Osteoblast (primary cell): ENCODE measurements around the gene TBKBP1. TPM values are rescaled to one million over a fixed set of nuclear protein-coding genes. Genes with fewer than 3 reads are reported as not detected.
A peak's percentile ranks its signal among the peaks of the same experiment; 100 is the strongest.

ENCODE experiments used
- DNase-seq: peaks from one replicate; pipeline ENCODE4 v3.0.0; 2011; ENCODE audit warnings: low spot score, mixed read lengths; ENCODE audit not compliant: insufficient read length; ENCODE audit errors: missing footprints
- H2AFZ ChIP-seq: 2 replicates; pipeline ENCODE4 v1.6.0; 2011; ENCODE audit warnings: mild to moderate bottlenecking, low read length
- H3K27ac ChIP-seq: 2 replicates; pipeline ENCODE4 v1.5.1; 2011; ENCODE audit warnings: mild to moderate bottlenecking, low read depth, low read length, moderate library complexity
- H3K27me3 ChIP-seq: 2 replicates; pipeline ENCODE4 v1.6.0; 2012; ENCODE audit warnings: mild to moderate bottlenecking, control low read depth, inconsistent platforms, low read length, moderate library complexity; ENCODE audit not compliant: insufficient read depth
- H3K36me3 ChIP-seq: 2 replicates; pipeline ENCODE4 v1.5.1; 2011; ENCODE audit warnings: mild to moderate bottlenecking, low read length, control low read depth, moderate library complexity; ENCODE audit not compliant: insufficient read depth
- H3K4me1 ChIP-seq: 2 replicates; pipeline ENCODE4 v1.5.1; 2011; ENCODE audit warnings: mild to moderate bottlenecking, low read length, control low read depth, moderate library complexity; ENCODE audit not compliant: insufficient read depth
- H3K4me2 ChIP-seq: 2 replicates; pipeline ENCODE4 v1.6.0; 2011; ENCODE audit warnings: mild to moderate bottlenecking, low read length; ENCODE audit not compliant: insufficient read depth
- H3K4me3 ChIP-seq: fragments of 200-600 bp; sonication (generic); 3 replicates; pipeline ENCODE4 v1.5.1; 2012; ENCODE audit warnings: mild to moderate bottlenecking, low read length, inconsistent platforms; ENCODE audit not compliant: insufficient read depth
- H3K79me2 ChIP-seq: 2 replicates; pipeline ENCODE4 v1.6.0; 2012; ENCODE audit warnings: mild to moderate bottlenecking, low read length, control low read depth, inconsistent platforms; ENCODE audit not compliant: insufficient read depth
- H3K9me3 ChIP-seq: 2 replicates; pipeline ENCODE4 v1.5.1; 2011; ENCODE audit warnings: low read depth, low read length, control low read depth
- H4K20me1 ChIP-seq: 2 replicates; pipeline ENCODE4 v1.6.0; 2012; ENCODE audit warnings: mild to moderate bottlenecking, low read length, control low read depth; ENCODE audit not compliant: insufficient read depth
- total RNA-seq: library from RNA; depleted of rRNA; stranded (reverse); fragments of >200 nt; gene quantifications from 2 replicates; pipeline ENCODE4 v1.2.3, GENCODE V29; 2012
- TF ChIP-seq, protein P1 (sequence below): IDR thresholded peaks from 2 replicates; pipeline ENCODE4 v1.5.1; 2011; ENCODE audit warnings: mild to moderate bottlenecking, low read depth, low read length, moderate library complexity; ENCODE audit errors: extremely low read depth

The TBKBP1 gene
- total RNA-seq, 1 donor: 11.9 TPM

DNA sequence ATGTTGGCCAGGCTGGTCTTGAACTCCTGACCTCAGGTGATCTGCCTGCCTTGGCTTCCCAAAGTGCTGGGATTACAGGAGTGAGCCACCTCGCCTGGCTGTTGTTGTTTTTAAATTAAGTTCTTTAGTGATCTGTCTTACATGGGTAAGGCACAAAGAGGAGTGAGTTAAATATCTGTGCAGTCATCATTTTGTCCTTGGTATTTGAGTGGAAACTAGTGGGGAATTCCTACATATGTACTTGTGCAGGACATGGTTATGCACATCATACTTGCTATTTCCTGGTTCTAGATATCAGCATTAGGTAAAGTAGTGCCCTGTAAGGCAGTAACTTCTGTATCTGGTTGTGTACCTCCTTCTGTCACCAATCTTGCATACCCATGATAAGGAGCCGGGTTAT, 40.5 kb upstream of the TBKBP1 start:
- Histone ChIP-seq H3K36me3 (peaks cover 72% of the 10 kb centered on the region), H3K4me3 (no peak overlapping the region), H3K4me1 (peaks cover 26% of the 10 kb centered on the region), H3K79me2 (peaks cover 84% of the 10 kb centered on the region), H3K9me3 (no peaks in the 10 kb centered on the region), H3K4me2 (no peak overlapping the region), H4K20me1 (peaks cover 67% of the 10 kb centered on the region), H2AFZ (no peak overlapping the region), H3K27ac (no peak overlapping the region), H3K27me3 (no peaks in the 10 kb centered on the region)
- TF ChIP-seq, protein P1, sequence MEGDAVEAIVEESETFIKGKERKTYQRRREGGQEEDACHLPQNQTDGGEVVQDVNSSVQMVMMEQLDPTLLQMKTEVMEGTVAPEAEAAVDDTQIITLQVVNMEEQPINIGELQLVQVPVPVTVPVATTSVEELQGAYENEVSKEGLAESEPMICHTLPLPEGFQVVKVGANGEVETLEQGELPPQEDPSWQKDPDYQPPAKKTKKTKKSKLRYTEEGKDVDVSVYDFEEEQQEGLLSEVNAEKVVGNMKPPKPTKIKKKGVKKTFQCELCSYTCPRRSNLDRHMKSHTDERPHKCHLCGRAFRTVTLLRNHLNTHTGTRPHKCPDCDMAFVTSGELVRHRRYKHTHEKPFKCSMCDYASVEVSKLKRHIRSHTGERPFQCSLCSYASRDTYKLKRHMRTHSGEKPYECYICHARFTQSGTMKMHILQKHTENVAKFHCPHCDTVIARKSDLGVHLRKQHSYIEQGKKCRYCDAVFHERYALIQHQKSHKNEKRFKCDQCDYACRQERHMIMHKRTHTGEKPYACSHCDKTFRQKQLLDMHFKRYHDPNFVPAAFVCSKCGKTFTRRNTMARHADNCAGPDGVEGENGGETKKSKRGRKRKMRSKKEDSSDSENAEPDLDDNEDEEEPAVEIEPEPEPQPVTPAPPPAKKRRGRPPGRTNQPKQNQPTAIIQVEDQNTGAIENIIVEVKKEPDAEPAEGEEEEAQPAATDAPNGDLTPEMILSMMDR: no peak
- peak; percentile 51 for DNase-seq

DNA sequence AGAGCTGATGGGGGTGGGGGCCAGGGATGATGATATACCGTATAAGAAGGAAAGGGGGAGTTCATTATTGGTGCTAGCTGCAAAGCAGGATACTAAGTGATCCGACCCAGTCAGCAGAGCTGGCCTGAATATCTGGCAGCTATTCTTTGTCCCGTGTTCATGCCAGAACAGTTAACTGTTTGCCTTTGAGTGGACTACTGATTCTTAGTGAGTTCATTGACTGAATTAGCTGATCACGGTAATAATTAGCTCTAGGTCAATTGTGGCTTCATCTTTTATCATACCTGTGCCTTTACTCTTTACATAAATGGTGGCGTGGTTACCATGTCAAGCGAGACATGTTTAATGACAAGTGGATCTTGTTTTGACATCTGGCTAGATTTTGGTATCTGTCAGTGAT, 39.0 kb upstream of the TBKBP1 start:
- Histone ChIP-seq H3K9me3 (no peaks in the 10 kb centered on the region), H3K4me1 (peaks cover 21% of the 10 kb centered on the region), H3K27ac (no peak overlapping the region), H4K20me1 (peaks cover 70% of the 10 kb centered on the region), H3K27me3 (no peaks in the 10 kb centered on the region), H3K4me2 (peak overlapping the region; percentile 52), H3K4me3 (no peak overlapping the region), H3K79me2 (peaks cover 91% of the 10 kb centered on the region), H2AFZ (no peak overlapping the region), H3K36me3 (peaks cover 87% of the 10 kb centered on the region)
- DNase-seq: no peak
- TF ChIP-seq, protein P1: no peak

DNA sequence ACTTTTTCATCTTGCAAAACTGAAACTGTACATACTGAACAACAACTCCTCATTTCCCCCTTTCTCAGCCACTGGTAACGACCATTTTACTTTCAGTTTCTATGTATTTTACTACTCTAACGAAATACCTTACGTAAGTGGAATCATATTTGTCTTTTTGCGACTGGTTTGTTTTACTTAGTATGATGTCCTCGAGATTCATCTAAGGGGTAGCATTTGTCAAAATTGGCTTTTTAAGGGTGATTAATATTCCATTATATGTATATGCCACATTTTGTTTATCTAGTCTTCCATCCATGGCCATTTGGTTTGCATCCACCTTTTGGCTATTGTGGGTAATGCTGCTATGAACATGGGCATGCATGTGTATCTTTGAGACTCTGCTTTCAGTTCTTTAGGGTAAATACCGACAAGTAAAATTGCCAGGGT, 33.9 kb upstream of the TBKBP1 start:
- Histone ChIP-seq H3K4me2 (no peak overlapping the region), H3K4me3 (no peak overlapping the region), H2AFZ (no peak overlapping the region), H3K36me3 (peaks cover 99% of the 10 kb centered on the region), H3K9me3 (no peaks in the 10 kb centered on the region), H3K4me1 (no peaks in the 10 kb centered on the region), H3K27ac (no peak overlapping the region), H4K20me1 (peaks cover 48% of the 10 kb centered on the region), H3K27me3 (no peaks in the 10 kb centered on the region), H3K79me2 (peaks cover 67% of the 10 kb centered on the region)
- TF ChIP-seq, protein P1: no peak
- DNase-seq: no peak

DNA sequence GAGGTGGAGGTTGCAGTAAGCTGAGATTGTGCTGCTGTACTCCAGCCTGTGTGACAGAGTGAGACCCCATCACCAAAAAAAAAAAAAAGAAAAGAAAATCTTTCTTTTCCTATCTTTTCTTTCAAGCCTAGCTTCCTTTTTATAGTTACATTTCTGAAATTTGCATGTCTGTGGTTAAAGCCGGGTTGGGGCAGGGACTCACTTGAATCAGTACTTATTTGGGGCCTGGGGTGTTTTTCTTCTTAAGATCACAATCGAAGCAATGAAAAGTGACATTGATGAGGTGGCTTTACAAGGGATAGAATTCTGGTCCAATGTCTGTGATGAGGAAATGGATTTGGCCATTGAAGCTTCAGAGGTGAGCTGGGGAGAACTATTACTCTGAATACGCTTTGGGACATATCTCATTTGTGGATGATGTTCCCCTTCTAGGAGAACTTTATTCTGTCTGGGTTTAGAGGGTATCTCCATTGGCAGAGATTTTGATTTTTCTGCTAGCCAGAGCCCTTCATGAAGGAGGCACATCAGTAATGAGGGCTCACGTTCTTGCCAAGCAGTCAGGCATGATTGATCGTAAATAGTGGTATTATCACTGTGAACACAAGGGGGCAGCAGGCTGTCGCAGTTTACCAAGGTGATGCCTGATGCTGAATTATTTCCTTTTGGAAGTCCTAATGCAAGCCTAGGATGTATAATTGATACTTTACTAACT, 29.9 kb upstream of the TBKBP1 start:
- peaks cover 7% of the 10 kb centered on the region for H3K4me1 ChIP-seq
- H3K4me3 ChIP-seq: no peak overlapping the region
- H3K4me2 ChIP-seq: no peak overlapping the region
- H3K27me3 ChIP-seq: no peaks in the 10 kb centered on the region
- H3K36me3 ChIP-seq: peaks cover 96% of the 10 kb centered on the region
- peaks cover 45% of the 10 kb centered on the region for H3K79me2 ChIP-seq
- H3K27ac ChIP-seq: no peak overlapping the region
- TF ChIP-seq, protein P1: peak; percentile 80
- H4K20me1 ChIP-seq: peaks cover 35% of the 10 kb centered on the region
- no peak overlapping the region for H2AFZ ChIP-seq
- no peaks in the 10 kb centered on the region for H3K9me3 ChIP-seq
- DNase-seq: peak; percentile 44
